C4-2B (cell line): Measurements from ENCODE around the gene BAHCC1.
A peak's percentile ranks its signal among the peaks of the same experiment; 100 is the strongest.

Source experiments
- CTCF ChIP-seq: fragments of 450-650 bp; conservative IDR thresholded peaks from 2 replicates; pipeline ENCODE4 v1.5.1; 2017; ENCODE audit warnings: mild to moderate bottlenecking
- ZFX ChIP-seq: fragments of 450-650 bp; IDR thresholded peaks from 2 replicates; pipeline ENCODE4 v1.6.1; 2017

GRCh38 chr17:81346090-81346907, 49.0 kb upstream of the BAHCC1 start:
- TF ChIP-seq CTCF (no peak), ZFX (peak; percentile 18; the same call in 1 of the 2 replicates)
